Rectal smooth muscle tissue (tissue), 1 donor: ENCODE results near the gene CD47.

Experiments used
- H3K27ac ChIP-seq: one replicate; pipeline ENCODE4 v1.7.0; 2013; ENCODE audit warnings: low read depth, low read length, inconsistent platforms
- H3K27me3 ChIP-seq: one replicate; pipeline ENCODE4 v1.7.0; 2013; ENCODE audit warnings: low read length; ENCODE audit not compliant: control insufficient read depth, insufficient read depth
- H3K36me3 ChIP-seq: one replicate; pipeline ENCODE4 v1.7.0; 2013; ENCODE audit warnings: low read length; ENCODE audit not compliant: control insufficient read depth, insufficient read depth
- H3K4me1 ChIP-seq: one replicate; pipeline ENCODE4 v1.7.0; 2013; ENCODE audit warnings: low read length; ENCODE audit not compliant: control insufficient read depth, insufficient read depth
- H3K4me3 ChIP-seq: one replicate; pipeline ENCODE4 v1.7.0; 2013; ENCODE audit warnings: low read length
- H3K9ac ChIP-seq: one replicate; pipeline ENCODE4 v1.7.0; 2013; ENCODE audit warnings: low read length

The CD47 gene

GRCh38 chr3:108125550-108126071 is 34.8 kb upstream of the CD47 start:
- H3K27me3 ChIP-seq = no peaks in the 10 kb centered on the region
- no peak overlapping the region for H3K9ac ChIP-seq
- H3K4me1 ChIP-seq = no peaks in the 10 kb centered on the region
- H3K36me3 ChIP-seq = no peaks in the 10 kb centered on the region
- no peak overlapping the region for H3K27ac ChIP-seq
- H3K4me3 ChIP-seq = peak overlapping the region; percentile 37

- Histone ChIP-seq H3K36me3 (no peaks in the 10 kb centered on the region), H3K9ac (no peak overlapping the region), H3K4me3 (peak overlapping the region; percentile 30), H3K4me1 (no peaks in the 10 kb centered on the region), H3K27ac (no peak overlapping the region), H3K27me3 (no peaks in the 10 kb centered on the region)
Measured at GRCh38 chr3:108125153-108125543, 34.3 kb upstream of the CD47 start.

- Histone ChIP-seq H3K27me3 (no peaks in the 10 kb centered on the region), H3K4me3 (peak overlapping the region; percentile 30), H3K27ac (no peak overlapping the region), H3K9ac (no peak overlapping the region), H3K4me1 (no peaks in the 10 kb centered on the region), H3K36me3 (no peaks in the 10 kb centered on the region)
Measured at GRCh38 chr3:108124337-108125152, 33.7 kb upstream of the CD47 start.

- no peak overlapping the region for H3K4me3 ChIP-seq
- no peak overlapping the region for H3K9ac ChIP-seq
- no peak overlapping the region for H3K27ac ChIP-seq
- no peaks in the 10 kb centered on the region for H3K36me3 ChIP-seq
- H3K27me3 ChIP-seq = no peaks in the 10 kb centered on the region
- H3K4me1 ChIP-seq = no peaks in the 10 kb centered on the region
Measured at GRCh38 chr3:108123326-108123725, 32.5 kb upstream of the CD47 start.

GRCh38 chr3:108122276-108122675 is 31.4 kb upstream of the CD47 start:
- H3K4me3 ChIP-seq = no peak overlapping the region
- H3K9ac ChIP-seq = no peak overlapping the region
- no peaks in the 10 kb centered on the region for H3K27me3 ChIP-seq
- no peaks in the 10 kb centered on the region for H3K4me1 ChIP-seq
- no peaks in the 10 kb centered on the region for H3K36me3 ChIP-seq
- no peak overlapping the region for H3K27ac ChIP-seq

GRCh38 chr3:108119398-108120104 is 28.7 kb upstream of the CD47 start:
- Histone ChIP-seq H3K27ac (no peak overlapping the region), H3K27me3 (no peaks in the 10 kb centered on the region), H3K4me3 (no peak overlapping the region), H3K36me3 (no peaks in the 10 kb centered on the region), H3K4me1 (no peaks in the 10 kb centered on the region), H3K9ac (no peak overlapping the region)

GRCh38 chr3:108118038-108118768 is 27.4 kb upstream of the CD47 start:
- Histone ChIP-seq H3K27me3 (no peaks in the 10 kb centered on the region), H3K9ac (no peak overlapping the region), H3K4me3 (no peak overlapping the region), H3K27ac (no peak overlapping the region), H3K4me1 (no peaks in the 10 kb centered on the region), H3K36me3 (no peaks in the 10 kb centered on the region)

GRCh38 chr3:108117241-108117775 is 26.5 kb upstream of the CD47 start:
- H3K9ac ChIP-seq = no peak overlapping the region
- no peaks in the 10 kb centered on the region for H3K27me3 ChIP-seq
- no peaks in the 10 kb centered on the region for H3K36me3 ChIP-seq
- no peak overlapping the region for H3K4me3 ChIP-seq
- H3K4me1 ChIP-seq = no peaks in the 10 kb centered on the region
- H3K27ac ChIP-seq = no peak overlapping the region

GRCh38 chr3:108114423-108115065 is 23.7 kb upstream of the CD47 start:
- Histone ChIP-seq H3K4me3 (no peak overlapping the region), H3K9ac (no peak overlapping the region), H3K4me1 (no peaks in the 10 kb centered on the region), H3K27me3 (no peaks in the 10 kb centered on the region), H3K36me3 (no peaks in the 10 kb centered on the region), H3K27ac (no peak overlapping the region)

- Histone ChIP-seq H3K9ac (no peak overlapping the region), H3K4me1 (no peaks in the 10 kb centered on the region), H3K27ac (no peak overlapping the region), H3K4me3 (no peak overlapping the region), H3K27me3 (no peaks in the 10 kb centered on the region), H3K36me3 (no peaks in the 10 kb centered on the region)
Measured at GRCh38 chr3:108113975-108114374, 23.1 kb upstream of the CD47 start.

- Histone ChIP-seq H3K4me1 (no peaks in the 10 kb centered on the region), H3K27ac (no peak overlapping the region), H3K27me3 (no peaks in the 10 kb centered on the region), H3K9ac (no peak overlapping the region), H3K4me3 (no peak overlapping the region), H3K36me3 (no peaks in the 10 kb centered on the region)
Measured at GRCh38 chr3:108110934-108111333, 20.1 kb upstream of the CD47 start.

GRCh38 chr3:108108416-108108815 is 17.6 kb upstream of the CD47 start:
- no peak overlapping the region for H3K9ac ChIP-seq
- no peaks in the 10 kb centered on the region for H3K36me3 ChIP-seq
- peaks cover 2% of the 10 kb centered on the region for H3K4me1 ChIP-seq
- H3K4me3 ChIP-seq = no peak overlapping the region
- H3K27me3 ChIP-seq = no peaks in the 10 kb centered on the region
- no peak overlapping the region for H3K27ac ChIP-seq
